Smooth muscle cell (in vitro differentiated cells): ENCODE data around the gene HS3ST2. TPM values are rescaled to one million over a fixed set of nuclear protein-coding genes. Genes with fewer than 3 reads are reported as not detected.
"Not testable (repeated sequence)": the region's sequence is repeated elsewhere in the genome, so short reads cannot be mapped to it uniquely, and the experiment has no call there.

Experiments used
- DNase-seq: peaks from one replicate; lab custom pipeline; 2025; ENCODE audit not compliant: unreplicated experiment; lab: John Stamatoyannopoulos, UW
- H2AFZ ChIP-seq: fragments of 200-600 bp; sonication (generic); 2 replicates; pipeline ENCODE4 v1.6.0; 2016; ENCODE audit warnings: antibody characterized with exemption, low read depth, mild to moderate bottlenecking
- H3F3A ChIP-seq: fragments of 200-600 bp; sonication (generic); 2 replicates; pipeline ENCODE4 v1.6.0; 2017; ENCODE audit warnings: antibody characterized with exemption, low read depth
- H3K27ac ChIP-seq: fragments of 200-600 bp; sonication (generic); 2 replicates; pipeline ENCODE4 v1.5.1; 2016; ENCODE audit warnings: low read depth, mild to moderate bottlenecking
- H3K27me3 ChIP-seq: fragments of 200-600 bp; sonication (generic); 2 replicates; pipeline ENCODE4 v1.6.1; 2016; ENCODE audit warnings: low read depth, mild to moderate bottlenecking
- H3K36me3 ChIP-seq: fragments of 200-600 bp; sonication (generic); 2 replicates; pipeline ENCODE4 v1.5.1; 2016; ENCODE audit warnings: low read depth
- H3K4me1 ChIP-seq: fragments of 200-600 bp; sonication (generic); 2 replicates; pipeline ENCODE4 v1.5.1; 2016; ENCODE audit warnings: low read depth
- H3K4me2 ChIP-seq: fragments of 200-600 bp; sonication (generic); 2 replicates; pipeline ENCODE4 v1.6.0; 2016; ENCODE audit warnings: mild to moderate bottlenecking
- H3K4me3 ChIP-seq: fragments of 200-600 bp; sonication (generic); 2 replicates; pipeline ENCODE4 v1.5.1; 2016; ENCODE audit warnings: mild to moderate bottlenecking
- H3K79me2 ChIP-seq: fragments of 200-600 bp; sonication (generic); 2 replicates; pipeline ENCODE4 v1.6.0; 2016; ENCODE audit warnings: low read depth, mild to moderate bottlenecking
- H3K9ac ChIP-seq: fragments of 200-600 bp; sonication (generic); 2 replicates; pipeline ENCODE4 v1.6.0; 2016; ENCODE audit warnings: low read depth
- H3K9me3 ChIP-seq: fragments of 200-600 bp; sonication (generic); replicated peaks from 2 replicates; pipeline ENCODE4 v1.5.1; 2016; ENCODE audit warnings: low read depth
- H4K20me1 ChIP-seq: fragments of 200-600 bp; sonication (generic); 2 replicates; pipeline ENCODE4 v1.6.0; 2016; ENCODE audit warnings: low read depth
- CTCF ChIP-seq: fragments of 200-600 bp; sonication (generic); IDR thresholded peaks from 2 replicates; pipeline ENCODE4 v1.5.1; 2017; ENCODE audit warnings: borderline replicate concordance, mild to moderate bottlenecking, antibody characterized with exemption; ENCODE audit not compliant: insufficient read depth, poor library complexity, severe bottlenecking
- WGBS: methylation state at CpG from one replicate; pipeline ENCODE4 v1.1.7; 2016; ENCODE audit warnings: low lambda C conversion rate; 5-methylcytosine and 5-hydroxymethylcytosine counted together
- polyA plus RNA-seq: library from polyadenylated mRNA; unstranded; fragments of >200 nt; fragmentation: Nextera tagmentation; extraction: Ambion mirVana; gene quantifications from 2 replicates; pipeline ENCODE4 v1.2.1, GENCODE V29; 2016
- total RNA-seq: library from RNA; depleted of rRNA; stranded (reverse); fragments of >200 nt; gene quantifications from 2 replicates; pipeline ENCODE4 v1.2.3, GENCODE V29; 2014

Gene HS3ST2
- total and polyA plus RNA-seq, 2 experiments from 2014 or later, result not detected

DNA sequence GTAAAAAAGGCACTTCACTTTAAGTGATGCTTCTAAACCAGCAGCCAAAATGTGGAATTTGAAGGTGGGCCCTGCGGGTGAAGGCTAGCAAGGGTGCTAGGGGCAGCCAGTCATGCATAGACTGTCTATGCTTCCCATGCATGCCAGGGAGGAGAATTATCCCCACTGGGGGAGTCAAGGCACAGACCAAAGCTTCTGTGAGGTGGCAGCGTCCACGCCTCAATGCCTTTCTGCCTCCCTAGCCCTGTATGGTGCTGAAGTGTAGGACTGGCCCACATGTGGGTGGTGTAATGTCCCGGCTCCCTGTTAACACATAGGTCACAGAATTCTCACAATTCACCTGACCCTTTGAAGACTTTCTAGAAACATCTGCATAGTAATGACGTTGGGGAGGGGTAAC, 1.9 kb downstream of the HS3ST2 start:
- Histone ChIP-seq H3K79me2 (no peaks in the 10 kb centered on the region), H3K4me3 (no peak overlapping the region), H3K27me3 (peaks cover 56% of the 10 kb centered on the region), H2AFZ (no peak overlapping the region), H3K36me3 (no peaks in the 10 kb centered on the region), H3K4me2 (no peak overlapping the region), H3F3A (no peaks in the 10 kb centered on the region), H3K9me3 (no peaks in the 10 kb centered on the region), H4K20me1 (no peaks in the 10 kb centered on the region), H3K4me1 (peaks cover 4% of the 10 kb centered on the region), H3K9ac (no peak overlapping the region), H3K27ac (no peak overlapping the region)
- no peak for TF ChIP-seq CTCF
- no peak for DNase-seq
- 65% methylated on average over 5 of the region's 5 CpGs for WGBS

DNA sequence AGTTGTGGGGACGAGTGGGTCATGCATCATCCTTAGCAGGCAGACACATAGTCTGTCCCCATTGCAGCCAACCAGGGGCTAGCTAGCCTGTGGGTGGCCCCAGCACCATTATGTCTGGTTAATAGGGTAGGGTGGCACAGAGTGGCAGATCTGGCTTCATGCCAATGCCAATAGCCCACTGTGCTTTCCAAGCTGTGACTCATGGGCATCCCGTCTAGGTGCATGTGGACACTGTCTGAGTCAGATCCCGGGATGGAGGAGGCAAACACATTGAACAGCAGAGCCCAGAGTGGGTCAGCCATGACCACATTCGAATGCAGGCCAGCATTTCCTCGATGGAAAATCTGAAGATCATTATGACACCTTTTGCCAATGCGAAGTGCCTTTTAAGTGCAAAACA, 2.5 kb downstream of the HS3ST2 start:
- Histone ChIP-seq H2AFZ (no peak overlapping the region), H4K20me1 (no peaks in the 10 kb centered on the region), H3F3A (no peaks in the 10 kb centered on the region), H3K27ac (no peak overlapping the region), H3K4me3 (no peak overlapping the region), H3K9me3 (no peaks in the 10 kb centered on the region), H3K79me2 (no peaks in the 10 kb centered on the region), H3K36me3 (no peaks in the 10 kb centered on the region), H3K4me1 (peaks cover 4% of the 10 kb centered on the region), H3K4me2 (no peak overlapping the region), H3K27me3 (peaks cover 55% of the 10 kb centered on the region), H3K9ac (no peak overlapping the region)
- TF ChIP-seq CTCF, result no peak
- DNase-seq, result no peak
- WGBS, result 85% methylated on average over 6 of the region's 6 CpGs

DNA sequence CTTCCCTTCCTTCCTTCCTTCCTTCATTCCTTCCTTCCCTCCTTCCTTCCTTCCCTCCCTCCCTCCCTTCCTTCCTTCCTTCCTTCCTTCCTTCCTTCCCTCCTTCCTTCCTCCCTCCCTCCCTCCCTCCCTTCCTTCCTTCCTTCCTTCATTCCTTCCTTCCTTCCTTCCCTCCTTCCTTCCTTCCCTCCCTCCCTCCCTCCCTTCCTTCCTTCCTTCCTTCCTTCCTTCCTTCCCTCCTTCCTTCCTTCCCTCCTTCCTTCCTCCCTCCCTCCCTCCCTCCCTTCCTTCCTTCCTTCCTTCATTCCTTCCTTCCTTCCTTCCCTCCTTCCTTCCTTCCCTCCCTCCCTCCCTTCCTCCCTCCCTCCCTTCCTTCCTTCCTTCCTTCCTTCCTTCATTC, 4.8 kb downstream of the HS3ST2 start:
- not testable (repeated sequence) for H3K4me1 ChIP-seq, H3F3A ChIP-seq, H3K27ac ChIP-seq, H3K79me2 ChIP-seq, H3K4me3 ChIP-seq, DNase-seq, H3K4me2 ChIP-seq, H4K20me1 ChIP-seq, H3K9ac ChIP-seq, H3K36me3 ChIP-seq, H3K9me3 ChIP-seq, H2AFZ ChIP-seq
- H3K27me3 ChIP-seq, result peaks cover 46% of the 10 kb centered on the region

- Histone ChIP-seq H3F3A (no peaks in the 10 kb centered on the region), H3K4me1 (no peaks in the 10 kb centered on the region), H3K27me3 (peaks cover 3% of the 10 kb centered on the region), H4K20me1 (no peaks in the 10 kb centered on the region), H2AFZ (no peak overlapping the region), H3K9ac (no peak overlapping the region), H3K27ac (no peak overlapping the region), H3K36me3 (no peaks in the 10 kb centered on the region), H3K4me3 (no peak overlapping the region), H3K4me2 (no peak overlapping the region), H3K9me3 (no peaks in the 10 kb centered on the region), H3K79me2 (no peaks in the 10 kb centered on the region)
- 80% methylated on average over 3 of the region's 3 CpGs for WGBS
- no peak for TF ChIP-seq CTCF
- DNase-seq, result no peak
Measured at GRCh38 chr16:22838681-22839080, 24.7 kb downstream of the HS3ST2 start.

DNA sequence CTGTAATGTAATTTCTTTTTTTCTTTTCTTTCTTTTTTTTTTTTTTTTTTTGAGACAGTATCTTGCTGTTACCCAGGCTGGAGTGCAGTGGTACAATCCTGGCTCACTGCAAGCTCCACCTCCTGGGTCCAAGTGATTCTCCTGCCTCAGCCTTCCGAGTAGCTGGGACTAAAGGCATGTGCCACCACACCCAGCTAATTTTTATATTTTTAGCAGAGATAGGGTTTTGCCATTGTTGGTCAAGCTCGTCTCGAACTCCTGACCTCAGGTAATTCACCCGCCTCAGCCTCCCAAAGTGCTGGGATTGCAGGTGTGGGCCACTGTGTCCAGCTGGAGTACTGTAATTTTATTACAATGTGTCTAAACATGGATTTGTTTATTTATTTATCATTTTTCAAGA, 28.1 kb downstream of the HS3ST2 start:
- H3K9me3 ChIP-seq, H3K4me1 ChIP-seq, H3K9ac ChIP-seq, H3K4me2 ChIP-seq, H4K20me1 ChIP-seq, H3K27me3 ChIP-seq, H3K27ac ChIP-seq, DNase-seq, H2AFZ ChIP-seq, H3K4me3 ChIP-seq, H3K79me2 ChIP-seq, H3F3A ChIP-seq, H3K36me3 ChIP-seq: not testable (repeated sequence)
- WGBS, result 89% methylated on average over 4 of the region's 4 CpGs
